HL-60 (cell line): ENCODE results near the gene CRYBG3.
A peak's percentile ranks its signal among the peaks of the same experiment; 100 is the strongest.

Experiments used
- GABPA ChIP-seq: IDR thresholded peaks from 2 replicates; pipeline ENCODE4 v1.6.1; 2012; ENCODE audit warnings: low read depth
- SPI1 ChIP-seq: IDR thresholded peaks from 2 replicates; pipeline ENCODE4 v1.6.1; 2012; ENCODE audit warnings: low read depth, mild to moderate bottlenecking, borderline replicate concordance
- TF ChIP-seq, protein P1 (sequence below): IDR thresholded peaks from one replicate; pipeline ENCODE4 v1.5.1; 2011; ENCODE audit warnings: low read length, control low read depth, inconsistent platforms; ENCODE audit not compliant: insufficient read depth

DNA sequence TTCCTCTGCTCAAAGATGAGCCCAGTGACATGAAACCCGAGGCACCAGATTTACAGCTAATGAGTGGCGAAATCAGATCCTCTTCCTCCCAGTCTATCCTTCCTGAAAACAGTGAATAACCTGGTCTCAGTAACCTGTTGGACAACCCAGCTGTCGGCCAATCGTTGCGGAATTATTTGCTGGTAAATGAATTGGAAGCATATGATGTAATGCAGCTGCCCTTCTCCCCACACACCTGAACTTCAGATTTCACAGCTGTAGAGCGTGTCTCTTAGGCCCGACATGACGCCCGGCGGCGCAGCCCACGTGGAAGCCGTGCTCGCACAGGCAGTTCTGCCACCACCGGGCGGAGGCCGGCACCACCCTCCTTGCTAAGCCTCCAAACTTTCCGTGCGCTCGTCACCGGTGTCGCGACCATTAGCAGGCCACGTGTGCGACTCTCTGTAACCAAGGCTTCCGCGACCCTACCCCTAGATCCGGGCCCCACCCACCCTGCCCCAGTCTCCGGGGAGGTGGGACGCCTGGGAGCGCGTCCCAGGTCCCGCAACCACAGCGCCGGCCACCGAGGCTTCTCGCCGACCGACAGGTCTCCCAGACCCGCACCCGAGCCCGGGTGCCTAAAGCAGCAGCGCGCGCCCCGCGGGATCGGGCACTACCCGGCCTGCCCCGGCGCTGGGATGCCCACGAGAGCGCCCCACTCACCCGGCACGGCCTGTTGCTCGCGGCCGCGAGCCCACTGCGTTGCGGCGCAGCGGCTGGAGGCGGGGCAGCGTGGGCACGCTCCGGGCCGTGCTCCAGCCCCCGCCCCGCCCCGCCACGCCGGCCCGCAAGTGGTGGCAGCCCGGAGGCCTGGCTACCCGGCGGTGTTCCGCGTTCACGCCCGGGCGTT lies 150.1 kb downstream of the CRYBG3 start, which contains the start of gene RIOX2:
- TF ChIP-seq, protein P1, sequence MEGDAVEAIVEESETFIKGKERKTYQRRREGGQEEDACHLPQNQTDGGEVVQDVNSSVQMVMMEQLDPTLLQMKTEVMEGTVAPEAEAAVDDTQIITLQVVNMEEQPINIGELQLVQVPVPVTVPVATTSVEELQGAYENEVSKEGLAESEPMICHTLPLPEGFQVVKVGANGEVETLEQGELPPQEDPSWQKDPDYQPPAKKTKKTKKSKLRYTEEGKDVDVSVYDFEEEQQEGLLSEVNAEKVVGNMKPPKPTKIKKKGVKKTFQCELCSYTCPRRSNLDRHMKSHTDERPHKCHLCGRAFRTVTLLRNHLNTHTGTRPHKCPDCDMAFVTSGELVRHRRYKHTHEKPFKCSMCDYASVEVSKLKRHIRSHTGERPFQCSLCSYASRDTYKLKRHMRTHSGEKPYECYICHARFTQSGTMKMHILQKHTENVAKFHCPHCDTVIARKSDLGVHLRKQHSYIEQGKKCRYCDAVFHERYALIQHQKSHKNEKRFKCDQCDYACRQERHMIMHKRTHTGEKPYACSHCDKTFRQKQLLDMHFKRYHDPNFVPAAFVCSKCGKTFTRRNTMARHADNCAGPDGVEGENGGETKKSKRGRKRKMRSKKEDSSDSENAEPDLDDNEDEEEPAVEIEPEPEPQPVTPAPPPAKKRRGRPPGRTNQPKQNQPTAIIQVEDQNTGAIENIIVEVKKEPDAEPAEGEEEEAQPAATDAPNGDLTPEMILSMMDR, result no peak
- no peak for TF ChIP-seq GABPA
- peak; percentile 32; the same call in 1 of the 2 replicates for TF ChIP-seq SPI1
